GM12878 (cell line): ENCODE results near the gene STPG1. TPM values are rescaled to one million over a fixed set of nuclear protein-coding genes. Genes with fewer than 3 reads are reported as not detected.

Experiments used
- ATAC-seq: fragments of 200-7000 bp; cut with Tn5 transposase; 3 replicates; pipeline ENCODE4 v1.9.1; 2020; ENCODE audit warnings: mild to moderate bottlenecking, moderate library complexity
- BruUV-seq: library from RNA; stranded (reverse); fragments of 400-500 nt; replicated peaks from 2 replicates; lab custom pipeline; 2021; lab: Mats Ljungman, UMichigan
- CTCF ChIA-PET: fragments of 300-600 bp; sonication (Branson Sonifier 250); formaldehyde crosslinking; extraction: SDS; loops from one replicate; lab custom pipeline; 2021; ENCODE audit warnings: inconsistent platforms; lab: Yijun Ruan, JAX
- POLR2A ChIA-PET: fragments of 350-600 bp; formaldehyde crosslinking; extraction: SDS; loops from one replicate; lab custom pipeline; 2021; ENCODE audit warnings: inconsistent platforms; lab: Charles Lee
- RAD21 ChIA-PET: fragments of 300-600 bp; sonication (Branson Sonifier 250); formaldehyde crosslinking; loops from one replicate; lab custom pipeline; 2023; ENCODE audit warnings: antibody characterized with exemption; ENCODE audit not compliant: unreplicated experiment; lab: Charles Lee
- SMC1A ChIA-PET: fragments of 300-600 bp; sonication (Branson Sonifier 250); formaldehyde crosslinking; loops from one replicate; lab custom pipeline; 2023; ENCODE audit not compliant: unreplicated experiment, uncharacterized antibody; lab: Charles Lee
- DNase-seq: peaks from one replicate; pipeline ENCODE4 v3.0.0-alpha.2; 2011; ENCODE audit warnings: low read depth, low spot score
- FAIRE-seq: peaks from 3 replicates; lab custom pipeline; 2011; peaks lifted over from hg19 to GRCh38; lab: Jason Lieb, UNC
- H2AFZ ChIP-seq: 2 replicates; pipeline ENCODE4 v1.6.0; 2011; ENCODE audit warnings: low read depth, low read length, control low read depth; ENCODE audit not compliant: control insufficient read depth
- H3K27ac ChIP-seq: 2 replicates; pipeline ENCODE4 v1.5.1; 2011; ENCODE audit warnings: control low read depth; ENCODE audit not compliant: control insufficient read depth, insufficient read depth
- H3K27me3 ChIP-seq, 2 experiments: replicated peaks in 1 of 2; 2 replicates each; pipeline versions ENCODE4 v1.6.0 to v1.6.1; 2011; ENCODE audit warnings: low read length in 1 of 2; ENCODE audit not compliant: control insufficient read depth in 2 of 2, insufficient read depth in 2 of 2
- H3K36me3 ChIP-seq, 2 experiments: 2 replicates each; pipeline ENCODE4 v1.5.1; 2011; ENCODE audit warnings: low read length in 1 of 2; ENCODE audit not compliant: control insufficient read depth in 2 of 2, insufficient read depth in 2 of 2
- H3K4me1 ChIP-seq: 2 replicates; pipeline ENCODE4 v1.6.1; 2011; ENCODE audit warnings: mild to moderate bottlenecking, low read length, moderate library complexity, mixed read lengths; ENCODE audit not compliant: control insufficient read depth, insufficient read depth
- H3K4me2 ChIP-seq: 2 replicates; pipeline ENCODE4 v1.6.0; 2011; ENCODE audit warnings: control low read depth; ENCODE audit not compliant: control insufficient read depth, insufficient read depth
- H3K4me3 ChIP-seq: fragments of 200-600 bp; sonication (generic); 2 replicates; pipeline ENCODE4 v1.5.1; 2016
- H3K79me2 ChIP-seq: 2 replicates; pipeline ENCODE4 v1.6.0; 2011; ENCODE audit warnings: low read length; ENCODE audit not compliant: control insufficient read depth, insufficient read depth
- H3K9ac ChIP-seq: 2 replicates; pipeline ENCODE4 v1.8.0; 2011; ENCODE audit warnings: low read length, control low read depth, mixed read lengths; ENCODE audit not compliant: control insufficient read depth, insufficient read depth
- H3K9me3 ChIP-seq: replicated peaks from 3 replicates; pipeline ENCODE4 v1.5.1; 2011; ENCODE audit warnings: mild to moderate bottlenecking, low read length; ENCODE audit not compliant: control insufficient read depth, insufficient read depth
- H4K20me1 ChIP-seq: 2 replicates; pipeline ENCODE4 v1.6.0; 2011; ENCODE audit not compliant: control insufficient read depth, insufficient read depth
- BACH1 ChIP-seq: fragments of 450-650 bp; IDR thresholded peaks from 2 replicates; pipeline ENCODE4 v1.6.1; 2017; ENCODE audit warnings: mild to moderate bottlenecking, borderline replicate concordance
- CREB1 ChIP-seq: IDR thresholded peaks from 2 replicates; pipeline ENCODE4 v1.6.1; 2012; ENCODE audit warnings: low read depth, mild to moderate bottlenecking, inconsistent platforms
- ETV6 ChIP-seq, 2 experiments: fragments of 450-650 bp in 1 of 2; IDR thresholded peaks in 1 of 2; conservative IDR thresholded peaks in 1 of 2; 2 replicates each; pipeline ENCODE4 v1.6.1; 2014; ENCODE audit warnings: antibody characterized with exemption in 1 of 2, borderline replicate concordance in 1 of 2, low read depth in 1 of 2, mild to moderate bottlenecking in 1 of 2, moderate library complexity in 1 of 2
- EZH2 ChIP-seq: IDR thresholded peaks from 2 replicates; pipeline ENCODE4 v1.6.1; 2012; ENCODE audit warnings: low read depth, mild to moderate bottlenecking, control low read depth, inconsistent platforms, low read length, borderline replicate concordance; ENCODE audit not compliant: control insufficient read depth
- MYB ChIP-seq: fragments of 150-350 bp; IDR thresholded peaks from 2 replicates; pipeline ENCODE4 v1.6.1; 2014; ENCODE audit warnings: mild to moderate bottlenecking, low read depth, low read length, borderline replicate concordance
- NR2C2 ChIP-seq: IDR thresholded peaks from 2 replicates; pipeline ENCODE4 v1.6.1; 2011; ENCODE audit warnings: borderline replicate concordance, low read depth; ENCODE audit not compliant: control insufficient read depth, insufficient read length
- POLR2AphosphoS2 ChIP-seq: IDR thresholded peaks from 2 replicates; pipeline ENCODE4 v1.6.1; 2011; ENCODE audit warnings: low read depth, mild to moderate bottlenecking, low read length, improper control_type of control experiment, moderate library complexity
- RFX5 ChIP-seq: IDR thresholded peaks from 2 replicates; pipeline ENCODE4 v1.6.1; 2011; ENCODE audit warnings: low read depth, low read length, improper control_type of control experiment
- SPI1 ChIP-seq: IDR thresholded peaks from 2 replicates; pipeline ENCODE4 v1.6.1; 2011; ENCODE audit warnings: low read depth, mild to moderate bottlenecking, low read length, moderate library complexity, borderline replicate concordance; ENCODE audit not compliant: insufficient read depth
- SUZ12 ChIP-seq: fragments of 200-600 bp; sonication (generic); IDR thresholded peaks from one replicate; pipeline ENCODE4 v1.6.1; 2018; ENCODE audit warnings: antibody characterized with exemption, mild to moderate bottlenecking; ENCODE audit not compliant: unreplicated experiment
- TARDBP ChIP-seq: IDR thresholded peaks from 2 replicates; pipeline ENCODE4 v1.6.1; 2016; ENCODE audit warnings: borderline replicate concordance
- ZBED1 ChIP-seq: IDR thresholded peaks from 2 replicates; pipeline ENCODE4 v1.6.1; 2016; ENCODE audit warnings: borderline replicate concordance
- WGBS: methylation state at CpG from one replicate; pipeline ENCODE4 v1.1.6; 2016; ENCODE audit warnings: low lambda C conversion rate; ENCODE audit not compliant: insufficient replicate concordance, insufficient coverage; ENCODE audit errors: missing lambda C conversion rate; 5-methylcytosine and 5-hydroxymethylcytosine counted together
- in situ Hi-C: fragments of 300-500 bp; cut with MboI; formaldehyde crosslinking; loops from 9 replicates; pipeline ENCODE4 v1.14.3; 2018; ENCODE audit warnings: mixed read lengths
- intact Hi-C: fragments of 100-400 bp; cut with micrococcal nuclease; formaldehyde crosslinking; loops from one replicate; pipeline ENCODE4 v1.14.2; 2022; ENCODE audit not compliant: unreplicated experiment
- polyA plus RNA-seq, 11 experiments: library from polyadenylated mRNA; depleted of rRNA in 4 of 11; unstranded in 6 of 11; stranded (reverse) in 5 of 11; fragments of >200 nt; fragmentation: Nextera tagmentation in 4 of 11; fragmentation: Illumina TruSeq in 1 of 11; extraction: Ambion mirVana in 4 of 11; extraction: Trizol in 1 of 11; gene quantifications; 1 replicate in 1 of 11; 2 replicates in 10 of 11; pipeline versions ENCODE4 v1.2.1 to v1.2.3, GENCODE V29; 2011 to 2016; ENCODE audit warnings: inconsistent platforms in 2 of 11, missing spikeins in 2 of 11, low read depth in 1 of 11
- total RNA-seq, 4 experiments: library from RNA; depleted of rRNA in 3 of 4; stranded (reverse); fragments of >200 nt in 3 of 4; fragmentation: Illumina TruSeq in 1 of 4; extraction: Trizol in 1 of 4; gene quantifications; 2 replicates each; pipeline versions ENCODE4 v1.2.1 to v1.2.3, GENCODE V29; 2013 to 2021
- TF ChIP-seq, protein P1 (sequence below): fragments of 450-650 bp; IDR thresholded peaks from 2 replicates; pipeline ENCODE4 v1.6.1; 2017; ENCODE audit warnings: antibody characterized with exemption, mild to moderate bottlenecking, moderate library complexity
- TF ChIP-seq, protein P2 (sequence below): IDR thresholded peaks from 2 replicates; pipeline ENCODE4 v1.6.1; 2012; ENCODE audit warnings: low read depth, low read length, improper control_type of control experiment
- TF ChIP-seq, protein P3 (sequence below): IDR thresholded peaks from 2 replicates; pipeline ENCODE4 v1.6.1; 2012; ENCODE audit warnings: low read depth, low read length, improper control_type of control experiment

Gene STPG1
- total and polyA plus RNA-seq, 10 of the 15 experiments (the other 5 are each of a cell fraction or from before 2014, with no cell fraction given), result 0.22 to 2.6 (median 0.73) TPM

DNA sequence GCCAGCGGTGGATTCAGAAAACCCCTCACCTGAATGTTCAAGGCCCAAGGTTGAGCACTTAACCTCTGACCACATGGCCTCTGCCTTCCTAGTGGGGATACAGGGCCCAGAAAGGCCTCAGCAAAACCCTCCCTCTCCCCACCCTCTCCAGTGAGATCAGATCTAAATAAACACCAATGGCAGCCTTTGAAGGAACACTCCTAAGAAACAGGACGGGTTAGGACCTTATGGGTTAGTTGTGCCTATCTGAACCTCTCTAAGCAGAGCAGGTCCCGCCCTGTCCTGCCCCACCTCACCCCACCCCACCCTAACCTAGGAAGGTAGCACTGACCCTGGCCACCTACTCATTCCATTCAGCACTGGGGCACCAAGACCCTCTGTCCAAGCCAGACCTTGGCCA is 102.3 kb downstream of the STPG1 start:
- RAD21 ChIA-PET, result no interaction called here
- POLR2A ChIA-PET, result no interaction called here
- Histone ChIP-seq H3K27ac (no peak overlapping the region), H2AFZ (no peak overlapping the region), H3K4me3 (no peak overlapping the region), H3K36me3 (no peaks in the 10 kb centered on the region), H3K4me2 (no peak overlapping the region), H3K79me2 (no peaks in the 10 kb centered on the region), H4K20me1 (no peaks in the 10 kb centered on the region), H3K4me1 (peaks cover 3% of the 10 kb centered on the region; the same call in 1 of the 2 replicates), H3K9ac (no peak overlapping the region), H3K27me3 (peaks cover 2 to 5% of the 10 kb centered on the region in 2 experiments; a peak in 2 of 4 replicates), H3K9me3 (no peaks in the 10 kb centered on the region)
- TF ChIP-seq ZBED1, result no peak
- TF ChIP-seq POLR2AphosphoS2, result no peak
- no peak for TF ChIP-seq ETV6 (conservative IDR thresholded peaks at IDR 0.05 in 1 of 2, IDR thresholded peaks at IDR 0.05 in 1 of 2; ENCODE audit: borderline replicate concordance in 1 of 2, low read depth in 1 of 2)
- TF ChIP-seq CREB1, result no peak
- TF ChIP-seq BACH1, result no peak
- TF ChIP-seq EZH2, result no peak
- TF ChIP-seq, protein P1, sequence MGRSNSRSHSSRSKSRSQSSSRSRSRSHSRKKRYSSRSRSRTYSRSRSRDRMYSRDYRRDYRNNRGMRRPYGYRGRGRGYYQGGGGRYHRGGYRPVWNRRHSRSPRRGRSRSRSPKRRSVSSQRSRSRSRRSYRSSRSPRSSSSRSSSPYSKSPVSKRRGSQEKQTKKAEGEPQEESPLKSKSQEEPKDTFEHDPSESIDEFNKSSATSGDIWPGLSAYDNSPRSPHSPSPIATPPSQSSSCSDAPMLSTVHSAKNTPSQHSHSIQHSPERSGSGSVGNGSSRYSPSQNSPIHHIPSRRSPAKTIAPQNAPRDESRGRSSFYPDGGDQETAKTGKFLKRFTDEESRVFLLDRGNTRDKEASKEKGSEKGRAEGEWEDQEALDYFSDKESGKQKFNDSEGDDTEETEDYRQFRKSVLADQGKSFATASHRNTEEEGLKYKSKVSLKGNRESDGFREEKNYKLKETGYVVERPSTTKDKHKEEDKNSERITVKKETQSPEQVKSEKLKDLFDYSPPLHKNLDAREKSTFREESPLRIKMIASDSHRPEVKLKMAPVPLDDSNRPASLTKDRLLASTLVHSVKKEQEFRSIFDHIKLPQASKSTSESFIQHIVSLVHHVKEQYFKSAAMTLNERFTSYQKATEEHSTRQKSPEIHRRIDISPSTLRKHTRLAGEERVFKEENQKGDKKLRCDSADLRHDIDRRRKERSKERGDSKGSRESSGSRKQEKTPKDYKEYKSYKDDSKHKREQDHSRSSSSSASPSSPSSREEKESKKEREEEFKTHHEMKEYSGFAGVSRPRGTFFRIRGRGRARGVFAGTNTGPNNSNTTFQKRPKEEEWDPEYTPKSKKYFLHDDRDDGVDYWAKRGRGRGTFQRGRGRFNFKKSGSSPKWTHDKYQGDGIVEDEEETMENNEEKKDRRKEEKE, result no peak
- no peak for TF ChIP-seq SUZ12
- TF ChIP-seq, protein P2, sequence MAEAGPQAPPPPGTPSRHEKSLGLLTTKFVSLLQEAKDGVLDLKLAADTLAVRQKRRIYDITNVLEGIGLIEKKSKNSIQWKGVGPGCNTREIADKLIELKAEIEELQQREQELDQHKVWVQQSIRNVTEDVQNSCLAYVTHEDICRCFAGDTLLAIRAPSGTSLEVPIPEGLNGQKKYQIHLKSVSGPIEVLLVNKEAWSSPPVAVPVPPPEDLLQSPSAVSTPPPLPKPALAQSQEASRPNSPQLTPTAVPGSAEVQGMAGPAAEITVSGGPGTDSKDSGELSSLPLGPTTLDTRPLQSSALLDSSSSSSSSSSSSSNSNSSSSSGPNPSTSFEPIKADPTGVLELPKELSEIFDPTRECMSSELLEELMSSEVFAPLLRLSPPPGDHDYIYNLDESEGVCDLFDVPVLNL, result no peak
- no peak for TF ChIP-seq NR2C2
- TF ChIP-seq, protein P3, sequence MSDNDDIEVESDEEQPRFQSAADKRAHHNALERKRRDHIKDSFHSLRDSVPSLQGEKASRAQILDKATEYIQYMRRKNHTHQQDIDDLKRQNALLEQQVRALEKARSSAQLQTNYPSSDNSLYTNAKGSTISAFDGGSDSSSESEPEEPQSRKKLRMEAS, result no peak
- TF ChIP-seq MYB, result no peak
- TF ChIP-seq RFX5, result no peak
- TF ChIP-seq TARDBP, result no peak
- TF ChIP-seq SPI1, result no peak
- DNase-seq (no peak), ATAC-seq (no peak), FAIRE-seq (no peak)
- WGBS, result 47% methylated on average over 3 of the region's 3 CpGs
- CTCF ChIA-PET, result interaction anchor here (1.2 kb wide), 1 partner anchor 112 kb away, joined by 3 read pairs; no protein-coding TSS in a partner anchor
- SMC1A ChIA-PET, result no interaction called here
- BruUV-seq, result no TSS peak
- in situ Hi-C loops, result no loop called here
- intact Hi-C loops, result no loop called here
